Activated CD4-positive, alpha-beta T cell treated with anti-CD3 and anti-CD28 coated beads for 24 hours (primary cell): ENCODE measurements around the gene NCOR1.
"Not testable (repeated sequence)": the region's sequence is repeated elsewhere in the genome, so short reads cannot be mapped to it uniquely, and the experiment has no call there.

Source experiments
- DNase-seq, 2 donors: peaks; one replicate each; pipeline ENCODE4 v3.0.0-alpha.2; 2020; ENCODE audit warnings: low read depth in 2 of 2

The NCOR1 gene

DNA sequence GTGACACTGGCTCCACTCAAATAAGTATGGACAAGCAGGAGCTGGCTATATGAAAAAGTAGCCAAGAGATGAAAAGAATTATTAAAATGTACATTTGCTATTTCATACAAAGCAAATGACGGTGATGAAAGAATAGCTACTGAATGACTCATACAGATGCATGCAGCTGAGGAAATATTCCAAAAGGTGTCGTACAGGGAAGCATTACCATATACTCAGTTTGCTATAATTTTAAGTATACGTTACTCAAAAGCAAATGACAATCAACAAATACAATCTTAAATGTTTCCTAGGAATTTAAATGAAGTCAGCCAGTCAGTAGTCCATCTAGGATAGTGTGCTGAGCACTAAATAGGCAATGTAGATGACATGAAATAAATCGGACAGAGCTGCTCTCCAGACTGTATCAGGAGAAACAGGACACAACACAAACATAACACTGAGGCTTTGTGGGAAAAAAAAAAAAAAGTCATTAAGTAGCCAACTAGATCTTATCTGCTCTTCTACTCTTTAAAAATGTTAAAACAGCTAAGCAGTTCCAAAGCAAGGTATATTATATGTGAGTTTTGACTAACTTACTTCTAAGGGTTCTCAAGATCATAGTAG lies 65.0 kb downstream of the NCOR1 start:
- DNase-seq = no peak

DNA sequence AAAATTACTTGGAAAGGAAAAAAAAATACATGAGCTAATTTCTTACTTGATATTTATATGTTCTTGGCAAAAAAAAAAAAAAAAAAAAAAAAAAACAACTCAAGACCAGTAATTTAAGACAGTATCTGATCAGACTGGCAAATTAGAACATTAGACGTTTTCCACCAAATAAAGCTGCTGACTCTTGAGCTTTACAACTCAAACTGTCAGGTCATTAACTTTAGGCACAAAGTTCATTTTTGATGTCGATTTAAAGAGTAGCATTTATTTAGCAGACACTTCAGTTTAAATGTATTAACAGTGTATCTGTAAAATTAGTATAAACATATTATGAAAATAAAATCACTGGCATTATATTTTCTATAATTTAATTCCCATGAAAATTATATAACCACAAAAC lies 66.7 kb downstream of the NCOR1 start:
- DNase-seq = no peak

DNA sequence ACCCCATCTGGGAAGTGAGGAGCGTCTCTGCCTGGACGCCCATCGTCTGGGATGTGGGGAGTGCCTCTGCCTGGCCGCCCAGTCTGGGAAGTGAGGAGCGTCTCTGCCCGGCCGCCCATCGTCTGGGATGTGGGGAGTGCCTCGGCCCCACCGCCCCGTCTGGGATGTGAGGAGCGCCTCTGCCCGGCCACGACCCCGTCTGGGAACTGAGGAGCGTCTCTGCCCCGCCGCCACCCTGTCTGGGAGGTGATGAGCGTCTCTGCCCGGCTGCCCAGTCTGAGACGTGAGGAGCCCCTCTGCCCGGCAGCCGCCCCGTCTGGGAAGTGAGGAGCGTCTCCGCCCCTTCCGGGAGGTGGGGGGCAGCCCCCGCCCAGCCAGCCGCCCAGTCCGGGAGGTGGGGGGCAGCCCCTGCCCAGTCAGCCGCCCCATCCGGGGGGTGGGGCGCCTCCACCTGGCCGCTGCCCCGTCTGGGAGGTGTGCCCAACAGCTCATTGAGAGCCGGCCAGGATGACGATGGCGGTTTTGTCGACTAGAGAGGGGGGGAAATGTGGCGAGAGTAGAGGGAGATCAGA lies 69.9 kb downstream of the NCOR1 start:
- not testable (repeated sequence) for DNase-seq

DNA sequence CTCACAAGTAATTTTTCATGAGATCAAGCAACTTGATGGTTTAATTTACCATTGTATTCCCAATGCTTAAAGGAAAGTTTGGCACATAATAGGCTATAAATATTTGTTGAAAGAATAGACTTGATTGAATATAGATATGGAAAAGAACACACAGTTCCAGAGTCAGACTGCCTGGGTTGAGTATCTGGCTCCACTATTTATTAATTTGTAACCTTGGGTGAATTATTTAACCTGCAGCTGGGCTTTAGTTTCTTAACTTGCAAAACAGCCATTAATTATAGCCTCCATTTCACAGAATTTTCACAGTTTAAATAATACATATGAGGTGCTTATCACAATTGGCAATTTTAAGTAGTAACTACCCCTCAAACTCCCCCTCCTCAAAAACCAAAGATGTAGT lies 73.6 kb downstream of the NCOR1 start:
- DNase-seq = no peak

DNA sequence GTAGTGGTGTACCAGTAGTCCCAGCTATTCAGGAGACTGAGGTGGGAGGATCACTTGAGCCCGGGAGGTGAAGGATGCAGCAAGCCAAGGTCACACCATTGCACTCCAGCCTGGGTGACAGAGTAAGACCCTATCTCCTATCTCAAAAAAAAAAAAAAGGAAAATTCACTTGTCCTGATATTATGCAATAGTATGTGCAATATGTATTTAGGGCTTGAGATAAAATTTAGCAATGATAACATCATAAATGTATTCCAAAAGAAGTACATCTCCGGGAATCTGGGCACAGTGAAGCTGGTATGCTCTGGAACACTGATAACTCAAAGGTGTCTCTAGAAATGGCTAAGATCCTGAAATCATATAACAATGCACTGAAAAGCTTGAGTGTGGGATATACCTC lies 74.5 kb downstream of the NCOR1 start:
- no peak for DNase-seq

DNA sequence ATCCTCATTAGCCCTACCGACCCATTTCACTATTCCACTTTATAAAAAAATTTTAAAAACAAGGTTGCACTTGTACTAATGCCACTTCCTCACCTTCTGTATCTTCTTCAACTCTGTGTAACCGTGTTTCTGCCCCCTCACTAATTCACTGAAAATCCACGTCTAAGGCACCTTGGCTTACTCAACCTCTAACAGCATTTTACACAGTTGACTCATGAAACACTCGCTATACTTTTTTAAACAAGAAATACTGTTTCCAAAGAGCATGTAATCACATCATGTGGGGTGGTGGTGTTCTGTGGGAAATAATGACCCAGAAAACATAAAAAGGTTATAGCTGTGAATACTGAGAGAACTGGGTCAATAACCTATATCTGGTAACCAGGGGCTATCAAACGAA lies 79.9 kb downstream of the NCOR1 start:
- no peak for DNase-seq

DNA sequence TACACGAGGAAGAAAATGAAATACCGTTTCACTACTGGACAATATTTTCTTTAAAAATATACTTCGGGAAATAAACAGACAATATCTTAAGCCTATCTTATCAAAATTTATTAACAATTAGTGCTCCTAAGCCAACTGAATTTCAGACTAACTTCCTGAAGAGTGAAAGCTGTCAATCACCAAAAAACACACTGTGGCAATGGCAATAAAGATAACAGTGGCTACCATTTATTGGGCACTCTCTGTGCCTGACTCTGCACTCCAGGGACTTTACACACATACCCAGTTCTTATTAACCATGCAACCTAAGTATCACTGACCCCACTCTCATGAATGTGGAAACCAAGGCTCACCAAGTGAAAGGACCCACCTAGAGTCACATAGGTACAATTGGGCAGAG lies 83.7 kb downstream of the NCOR1 start:
- DNase-seq = no peak

DNA sequence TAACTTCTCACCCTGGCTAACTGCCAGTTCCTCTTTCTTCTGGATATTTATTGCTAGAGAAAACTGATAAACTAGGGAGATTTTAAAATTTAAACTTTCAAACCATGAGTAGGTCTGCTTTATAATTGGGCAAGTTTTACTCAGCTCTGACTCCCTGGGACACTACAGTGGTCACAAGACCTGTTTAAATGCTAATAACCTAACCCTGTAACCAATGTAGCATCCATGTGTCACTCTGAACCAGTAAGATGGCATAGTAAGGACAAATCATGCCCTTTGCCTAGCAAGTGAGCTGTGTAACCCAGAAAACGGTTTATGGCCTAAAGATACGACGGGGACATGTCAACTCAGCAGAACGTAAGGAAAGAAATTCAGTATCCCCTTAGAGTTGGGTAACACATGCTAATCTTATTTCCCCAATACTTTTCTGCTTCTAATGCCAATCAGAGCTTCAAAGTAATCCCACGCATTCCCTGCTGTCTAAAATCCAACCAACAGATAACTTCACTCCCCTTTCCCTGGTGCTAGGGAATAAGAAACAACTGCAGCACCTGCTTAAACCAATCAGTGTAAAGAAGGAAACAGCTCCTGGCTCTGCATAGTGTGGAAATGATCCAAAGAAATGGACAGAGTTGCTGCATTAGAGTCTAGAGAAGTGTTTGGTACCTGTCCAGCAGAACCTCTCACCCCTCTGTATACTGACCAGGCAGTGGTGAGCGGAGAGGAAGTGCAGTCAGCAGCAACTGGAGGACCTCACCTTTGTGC lies 85.7 kb downstream of the NCOR1 start:
- no peak for DNase-seq

DNA sequence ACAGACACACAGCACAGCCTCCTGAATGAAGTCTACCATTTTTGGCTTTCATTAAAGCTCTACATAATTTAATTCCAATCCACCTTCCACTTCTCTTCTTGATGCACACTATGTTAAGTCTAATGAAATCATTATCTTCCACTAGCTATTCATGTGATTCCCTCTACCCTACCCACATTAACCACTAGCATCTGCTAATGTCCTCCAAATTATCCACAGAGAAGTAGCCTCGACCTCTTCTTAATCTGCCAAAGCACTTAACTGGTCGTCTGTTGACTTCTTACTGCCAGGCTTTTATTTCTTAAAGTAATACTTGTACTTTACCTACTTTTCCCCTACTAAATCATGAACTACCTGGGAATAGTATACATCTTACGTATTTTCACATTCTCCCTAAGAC lies 91.8 kb downstream of the NCOR1 start:
- DNase-seq = no peak

DNA sequence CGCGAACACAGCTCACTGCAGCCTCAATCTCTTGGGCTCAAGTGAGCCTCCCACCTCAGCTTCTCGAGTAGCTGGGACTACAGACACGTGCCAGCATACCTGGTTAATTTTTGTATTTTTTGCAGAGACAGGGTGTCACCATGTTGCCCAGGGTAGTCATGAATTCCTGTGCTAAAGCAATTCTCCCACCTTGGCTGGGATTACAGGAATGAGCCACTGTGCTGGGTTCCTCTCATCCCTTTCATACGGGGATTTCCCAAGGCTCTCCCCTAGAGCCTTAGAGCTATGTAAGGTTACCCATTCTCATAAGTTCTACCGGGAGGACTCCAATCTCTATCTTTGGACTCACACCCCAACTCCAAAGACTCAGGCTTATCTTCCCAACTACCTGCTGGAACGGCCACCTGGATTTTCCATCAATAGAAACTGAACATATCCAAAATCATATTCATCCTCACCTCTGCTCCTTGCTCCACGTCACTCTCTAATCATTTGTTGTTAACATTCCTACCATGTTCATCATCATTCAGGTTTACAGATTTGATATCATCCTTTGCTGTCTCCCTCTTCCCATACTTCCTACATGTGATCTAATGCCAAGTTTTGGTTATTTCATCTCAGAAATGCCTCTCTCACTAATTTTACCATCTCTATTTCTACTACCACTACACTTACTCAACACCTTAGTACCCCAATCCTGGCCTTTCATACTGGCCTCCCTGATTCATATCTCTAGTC lies 92.5 kb downstream of the NCOR1 start:
- no peak for DNase-seq

DNA sequence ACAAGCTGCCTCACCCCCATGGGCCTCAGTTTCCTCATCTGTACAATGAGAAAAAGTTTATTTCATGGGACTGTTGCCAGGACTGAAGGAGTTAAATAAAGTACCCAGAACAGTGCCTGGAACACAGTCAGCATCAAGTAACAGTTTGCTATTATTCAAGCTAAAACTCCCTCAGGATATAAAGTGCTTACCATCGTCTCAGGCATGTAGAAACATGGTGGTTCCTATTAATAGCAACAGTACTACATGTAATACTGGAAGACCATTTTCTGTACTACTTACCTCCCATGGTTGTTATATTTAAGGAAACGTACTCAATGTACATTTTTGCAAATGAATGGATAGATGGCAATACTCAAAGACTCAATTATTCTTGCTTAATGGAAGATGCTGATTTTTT lies 93.4 kb downstream of the NCOR1 start:
- DNase-seq = no peak

DNA sequence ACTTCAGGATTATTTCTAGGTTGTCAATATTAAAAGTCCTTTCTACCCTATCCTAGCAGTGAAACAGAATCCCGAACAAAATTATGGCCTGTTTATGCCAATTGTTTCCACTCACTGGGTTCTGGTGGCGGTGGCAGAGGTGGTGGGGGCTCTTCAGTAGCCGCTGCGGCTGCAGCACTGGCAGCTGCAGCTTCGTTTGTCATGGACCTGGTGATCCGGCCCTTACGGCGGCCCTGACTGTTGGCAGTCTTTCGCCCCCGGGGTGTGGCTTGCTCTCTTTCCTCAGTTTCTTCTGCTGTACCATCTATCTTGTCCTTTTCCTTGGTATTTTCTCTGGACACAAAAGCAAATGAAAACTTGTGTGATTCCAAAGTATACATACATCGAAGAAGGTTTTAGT lies 94.4 kb downstream of the NCOR1 start:
- no peak for DNase-seq

DNA sequence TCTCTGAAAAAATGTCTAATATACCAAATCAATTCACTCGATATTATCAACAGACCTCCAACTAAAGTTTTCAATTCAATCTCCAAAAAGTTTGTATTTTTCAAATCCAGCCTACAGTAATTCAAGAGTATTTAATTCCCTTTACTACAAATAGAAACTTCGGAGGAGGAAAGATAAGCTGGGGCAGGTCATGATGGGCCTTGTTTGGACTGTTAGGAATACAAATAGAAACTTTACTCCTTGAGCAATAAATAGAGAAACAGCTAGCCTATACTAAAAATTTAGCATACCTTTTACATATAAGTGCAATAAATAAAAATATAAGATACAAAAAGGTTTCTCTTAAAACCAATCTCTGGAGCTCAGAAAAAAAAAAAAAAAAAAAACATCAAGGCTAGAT lies 98.2 kb downstream of the NCOR1 start:
- DNase-seq = no peak

DNA sequence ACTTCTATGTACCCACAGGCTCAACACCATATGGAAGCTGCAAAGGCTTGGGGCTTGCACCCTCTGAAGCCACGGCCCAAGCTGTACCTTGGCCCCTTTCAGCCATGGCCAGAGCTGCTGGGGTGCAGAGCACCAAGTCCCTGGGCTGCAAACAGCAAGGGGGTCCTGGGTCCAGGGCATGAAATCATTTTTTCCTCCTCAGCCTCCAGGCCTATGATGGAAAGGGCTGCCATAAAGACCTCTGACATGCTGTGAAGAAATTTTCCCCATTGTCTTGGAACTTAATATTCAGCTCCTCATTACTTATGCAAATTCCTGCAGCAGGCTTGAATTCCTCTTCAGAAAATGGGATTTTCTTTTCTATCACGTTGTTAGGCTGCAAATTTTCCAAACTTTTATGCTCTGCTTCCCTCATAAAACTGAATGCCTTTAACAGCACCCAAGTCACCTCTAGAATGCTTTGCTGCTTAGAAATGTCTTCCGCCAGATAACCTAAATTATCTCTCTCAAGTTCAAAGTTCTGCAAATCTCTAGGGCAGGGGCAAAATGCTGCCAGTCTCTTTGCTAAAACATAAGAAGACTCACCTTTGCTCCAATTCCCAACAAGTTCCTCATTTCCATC lies 100.1 kb downstream of the NCOR1 start:
- DNase-seq = not testable (repeated sequence)

DNA sequence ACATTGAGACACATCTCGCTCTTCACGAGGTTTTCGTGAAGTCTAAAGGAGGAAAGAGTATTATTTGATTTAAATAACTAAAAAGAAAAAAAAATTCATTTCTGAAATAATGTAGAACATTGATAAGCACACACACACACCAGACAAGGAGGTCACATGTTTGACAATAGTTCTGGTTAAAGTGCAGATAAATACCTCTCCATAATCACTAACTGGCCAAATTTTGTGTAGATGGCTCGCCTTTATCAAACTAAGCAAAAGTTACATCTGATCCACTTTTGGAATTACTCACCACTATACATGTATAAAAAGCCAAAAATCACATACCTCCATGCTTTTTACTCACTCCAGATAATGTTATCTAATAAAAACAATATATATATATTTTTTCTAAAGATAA lies 106.5 kb downstream of the NCOR1 start:
- no peak for DNase-seq

DNA sequence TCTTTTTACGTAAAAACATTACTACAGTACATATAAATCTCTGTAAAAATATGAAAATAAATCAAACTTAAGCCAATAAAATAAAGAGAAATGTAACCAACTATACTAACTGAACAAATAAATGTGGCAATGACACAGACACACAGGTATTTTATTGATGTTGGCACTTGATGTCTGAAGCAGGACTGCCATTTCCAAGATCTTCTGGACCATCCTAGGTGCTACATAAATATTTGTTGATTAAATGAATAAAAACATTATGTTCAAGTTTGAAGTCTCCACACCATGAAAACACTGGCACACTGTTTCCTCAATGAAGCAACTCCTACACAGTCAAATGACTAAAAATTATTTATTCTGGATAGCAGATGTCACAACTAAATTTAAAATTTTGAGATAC lies 106.9 kb downstream of the NCOR1 start:
- no peak for DNase-seq

DNA sequence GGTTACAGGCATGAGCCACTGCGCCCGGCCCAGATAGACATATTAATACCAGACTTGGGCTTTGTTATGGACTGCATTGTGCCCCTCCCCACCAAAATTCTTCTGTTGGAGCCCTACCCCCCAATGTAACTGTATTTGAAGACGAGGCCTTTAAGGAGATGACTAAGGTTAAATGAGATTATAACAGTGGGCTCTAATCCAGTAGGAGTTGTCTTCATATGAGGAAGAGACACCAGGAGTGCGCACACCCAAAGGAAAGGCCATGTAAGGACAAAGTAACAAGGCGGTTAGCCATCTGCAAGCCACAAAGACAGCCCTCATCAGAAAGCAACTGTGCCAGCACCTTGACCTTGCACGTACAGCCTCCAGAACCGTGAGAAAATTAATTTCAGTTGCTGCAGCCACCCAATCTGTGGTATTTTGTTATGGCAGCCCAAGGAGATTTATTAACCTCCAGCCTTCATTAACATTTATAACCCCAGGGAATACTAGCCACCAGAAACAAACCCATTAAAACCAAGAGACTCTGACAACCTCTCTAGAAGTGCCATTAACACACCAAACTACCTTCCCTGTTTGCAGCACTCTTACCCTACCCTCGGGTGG lies 108.1 kb downstream of the NCOR1 start:
- DNase-seq = no peak

DNA sequence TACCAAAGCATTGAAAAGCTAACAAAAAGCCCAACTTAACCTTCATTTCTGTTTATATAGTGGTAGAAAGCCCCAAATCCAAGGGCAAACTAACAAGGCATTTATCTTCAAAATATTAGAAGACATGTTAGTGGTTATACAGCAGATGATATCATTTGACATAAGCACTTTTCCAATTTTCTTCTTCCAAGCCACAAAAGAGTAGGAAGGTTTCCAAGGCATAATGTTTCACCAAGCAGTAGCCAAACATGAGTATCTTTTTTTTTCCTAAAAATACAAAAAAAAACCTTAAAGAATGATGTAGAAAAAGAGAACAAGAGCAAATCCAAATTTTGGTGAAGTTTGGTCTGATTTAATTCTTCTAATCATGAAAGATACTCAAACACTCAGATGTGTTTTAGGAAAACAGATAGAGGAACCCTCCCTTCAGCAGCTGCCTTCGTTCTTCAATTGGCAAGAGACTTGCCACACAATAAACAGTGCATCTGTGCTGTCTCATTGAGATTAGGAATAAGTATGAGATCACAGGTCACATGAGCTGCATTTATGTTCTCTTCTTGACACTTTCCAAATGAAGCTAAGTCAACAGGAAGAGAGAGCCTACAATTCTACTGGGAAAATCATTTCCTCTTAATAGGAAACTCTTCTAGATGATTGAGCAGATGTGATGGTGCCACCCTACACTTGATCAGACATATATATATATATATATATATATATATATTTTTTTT lies 109.0 kb downstream of the NCOR1 start:
- no peak for DNase-seq

DNA sequence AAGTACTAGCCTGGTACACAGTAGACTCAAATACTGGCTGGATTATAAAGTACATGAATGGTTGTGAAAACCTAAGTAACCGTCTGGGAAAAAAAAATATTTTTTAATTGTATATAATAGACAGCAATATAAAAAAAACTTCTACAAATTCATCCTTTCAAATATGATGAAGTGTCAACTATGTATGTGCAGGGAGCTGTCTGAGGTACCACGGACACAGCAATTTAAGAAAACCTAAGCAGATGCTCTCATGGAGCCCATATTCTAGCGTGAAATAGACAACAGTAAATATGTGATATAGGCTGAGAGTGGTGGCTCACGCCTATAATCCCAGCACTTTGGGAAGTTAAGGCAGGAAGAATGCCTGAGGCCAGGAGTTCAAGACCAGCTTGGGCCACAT lies 111.1 kb downstream of the NCOR1 start:
- DNase-seq = no peak

DNA sequence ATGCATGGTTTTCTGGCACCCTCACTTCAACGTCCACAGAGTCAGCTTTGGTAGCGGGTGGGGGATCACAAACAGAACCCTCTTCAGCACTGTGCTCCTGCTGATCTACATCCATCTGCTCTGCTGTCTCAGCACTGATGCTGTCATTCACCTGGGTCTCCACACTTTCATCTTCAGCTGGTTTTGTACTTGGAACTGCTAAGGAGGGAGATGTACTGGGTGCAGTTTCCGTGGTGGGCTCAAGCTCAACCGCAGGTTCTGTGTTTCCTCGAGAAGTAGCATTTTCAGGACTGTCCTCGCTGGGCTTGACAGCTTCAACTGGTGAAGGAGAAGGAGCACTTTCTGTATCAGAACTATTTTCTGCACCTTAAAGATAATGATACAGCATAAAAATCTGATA lies 113.9 kb downstream of the NCOR1 start:
- DNase-seq = no peak

DNA sequence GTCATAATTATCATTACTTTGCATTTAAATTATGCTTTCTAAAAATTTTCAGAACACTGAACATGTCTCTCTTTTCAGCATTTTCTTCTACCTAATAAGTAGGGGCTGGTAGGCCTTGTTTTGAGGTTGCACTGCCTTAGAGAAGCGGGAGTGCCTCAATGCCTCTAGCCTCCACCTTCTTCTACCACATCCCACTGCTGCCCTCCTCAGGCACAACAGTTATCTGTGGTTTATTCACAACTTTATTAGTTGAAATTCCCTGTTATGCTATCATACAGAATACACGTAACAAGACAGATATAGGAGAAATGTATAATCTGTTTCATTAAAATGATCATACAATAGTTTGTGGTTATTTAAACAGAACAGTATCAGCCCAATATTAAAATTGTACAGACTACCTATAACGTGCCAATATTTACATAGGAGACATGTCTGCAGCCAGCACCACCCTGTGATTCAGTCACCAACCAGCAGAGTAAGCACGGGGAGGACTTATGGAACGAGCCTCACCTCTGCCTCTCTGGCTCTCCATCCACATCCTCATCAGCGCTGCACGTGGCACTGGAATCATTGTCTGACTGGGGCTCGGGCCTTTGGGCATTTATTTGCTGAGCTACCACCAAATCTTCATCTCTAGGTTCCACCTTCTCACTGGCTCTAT lies 114.5 kb downstream of the NCOR1 start:
- DNase-seq = no peak
